ENCODE results near the gene CRISP2. TPM values are rescaled to one million over a fixed set of nuclear protein-coding genes. Genes with fewer than 3 reads are reported as not detected.

The CRISP2 gene
- under 1 TPM in 2 of 4 donors, not detected in 2; 0.57 to 0.76 TPM for total RNA-seq

DNA sequence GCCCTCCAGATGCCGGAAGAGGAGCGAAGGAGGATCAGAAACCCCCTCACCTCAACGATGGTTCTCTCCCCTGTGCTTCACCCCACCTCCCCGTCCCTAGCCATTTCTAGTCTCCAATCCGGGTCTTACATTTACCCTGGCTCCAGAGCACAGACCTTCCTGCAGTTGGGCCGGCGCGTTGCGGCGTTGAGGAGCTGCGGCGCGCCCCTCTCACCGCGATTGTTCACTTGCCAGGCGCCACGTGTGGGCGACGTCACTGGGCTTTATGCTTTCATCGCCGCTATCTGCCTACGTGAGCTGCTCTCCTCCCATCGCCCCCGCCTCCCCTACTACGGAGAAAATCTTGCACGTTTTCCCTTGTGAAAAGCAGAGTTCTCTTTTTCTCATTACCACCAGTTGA is at the start of gene CRISP2:
CRISP2 (minus strand) TSS at position 198 of the 400 bp plus-strand sequence. CDS start 4,347 bp downstream, outside the sequence.
- no peak within 1 kb of the TSS for H3K27ac ChIP-seq
- H3K27me3 ChIP-seq, result no peaks in the 10 kb centered on the region
- TF ChIP-seq POLR2A (IDR thresholded peaks at IDR 0.05), result no peak
- TF ChIP-seq CTCF (IDR thresholded peaks at IDR 0.05), result no peak
- WGBS, 2 donors, result 30 to 53% methylated on average over 20 to 24 of the region's 26 CpGs
- H3K4me3 ChIP-seq, result no peak within 1 kb of the TSS
- no peak for DNase-seq
- no peaks in the 10 kb centered on the region for H3K36me3 ChIP-seq
- no peaks in the 10 kb centered on the region for H3K9me3 ChIP-seq
- intact Hi-C loops (cut with DNase I), result no loop called here
- H3K4me1 ChIP-seq, result no peaks in the 10 kb centered on the region

DNA sequence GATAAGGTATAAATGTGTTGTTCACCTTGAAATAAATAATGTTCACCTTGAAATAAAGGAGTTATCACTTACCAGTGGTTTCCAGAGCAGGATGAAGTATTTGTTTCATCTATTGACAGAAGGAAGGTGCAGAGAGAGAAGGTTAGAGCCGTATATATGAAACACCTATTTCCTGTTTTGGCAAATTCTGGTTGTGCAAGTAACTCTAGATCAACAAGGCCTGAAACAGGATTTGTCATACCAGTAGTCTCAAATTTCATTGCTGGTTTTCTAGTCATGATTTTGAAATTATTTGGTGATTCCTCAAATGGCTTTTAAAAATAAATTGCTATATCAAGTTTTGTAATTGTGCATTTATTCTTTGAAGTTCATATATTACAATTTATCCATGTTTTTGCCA is 30.9 kb upstream of the CRISP2 start, which contains the start of gene CRISP3:
CRISP3 (minus strand) TSS at position 130 of the 400 bp plus-strand sequence; CDS start at position 109, 21 bp downstream.
- Histone ChIP-seq H3K27me3 (no peaks in the 10 kb centered on the region), H3K36me3 (no peaks in the 10 kb centered on the region), H3K4me1 (no peaks in the 10 kb centered on the region), H3K27ac (no peak within 1 kb of the TSS), H3K9me3 (no peaks in the 10 kb centered on the region), H3K4me3 (peak within 1 kb of the TSS in 2 of 4 donors; percentile 4 to 17)
- 8 to 17% methylated on average over 1 of the region's 1 CpG for WGBS, 2 donors
- intact Hi-C loops (cut with DNase I), result no loop called here
- no peak for DNase-seq
- TF ChIP-seq CTCF (IDR thresholded peaks at IDR 0.05) (no peak), POLR2A (IDR thresholded peaks at IDR 0.05) (no peak)

DNA sequence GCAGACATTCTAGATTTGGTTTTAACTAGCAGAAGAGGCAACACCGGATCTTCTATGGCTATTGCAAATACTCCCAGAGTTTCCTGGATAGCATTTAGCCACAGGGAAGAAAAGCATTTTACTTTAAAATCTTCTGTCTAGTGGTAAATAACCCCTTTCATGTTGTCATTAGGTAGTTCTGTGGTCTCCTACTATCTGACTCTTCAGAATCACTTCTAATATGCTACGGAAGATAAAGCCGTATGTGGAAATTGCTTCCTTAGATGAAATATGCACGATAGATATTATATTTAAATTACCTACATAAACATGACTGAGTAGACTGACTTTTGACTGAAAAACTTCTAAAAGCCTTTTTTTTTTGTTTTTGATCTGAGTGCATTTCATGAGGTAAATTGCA is 30.1 kb upstream of the CRISP2 start:
- WGBS, 2 donors, result 79 to 85% methylated on average over 4 of the region's 4 CpGs
- Histone ChIP-seq H3K4me3 (peak overlapping the region in 2 of 4 donors; percentile 4 to 17), H3K27me3 (no peaks in the 10 kb centered on the region), H3K9me3 (no peaks in the 10 kb centered on the region), H3K36me3 (no peaks in the 10 kb centered on the region), H3K4me1 (no peaks in the 10 kb centered on the region), H3K27ac (no peak overlapping the region)
- no peak for DNase-seq
- intact Hi-C loops (cut with DNase I), result no loop called here
- TF ChIP-seq CTCF (IDR thresholded peaks at IDR 0.05), result no peak

- Histone ChIP-seq H3K27me3 (no peaks in the 10 kb centered on the region), H3K4me1 (no peaks in the 10 kb centered on the region), H3K27ac (no peak overlapping the region), H3K9me3 (no peaks in the 10 kb centered on the region), H3K4me3 (no peak overlapping the region), H3K36me3 (no peaks in the 10 kb centered on the region)
- no peak for TF ChIP-seq CTCF (IDR thresholded peaks at IDR 0.05)
- no peak for TF ChIP-seq POLR2A (IDR thresholded peaks at IDR 0.05)
- 73 to 84% methylated on average over 2 of the region's 2 CpGs for WGBS, 2 donors
- DNase-seq, result no peak
- intact Hi-C loops (cut with DNase I), result no loop called here
Observed at GRCh38 chr6:49739423-49739822, 26.1 kb upstream of the CRISP2 start.

DNA sequence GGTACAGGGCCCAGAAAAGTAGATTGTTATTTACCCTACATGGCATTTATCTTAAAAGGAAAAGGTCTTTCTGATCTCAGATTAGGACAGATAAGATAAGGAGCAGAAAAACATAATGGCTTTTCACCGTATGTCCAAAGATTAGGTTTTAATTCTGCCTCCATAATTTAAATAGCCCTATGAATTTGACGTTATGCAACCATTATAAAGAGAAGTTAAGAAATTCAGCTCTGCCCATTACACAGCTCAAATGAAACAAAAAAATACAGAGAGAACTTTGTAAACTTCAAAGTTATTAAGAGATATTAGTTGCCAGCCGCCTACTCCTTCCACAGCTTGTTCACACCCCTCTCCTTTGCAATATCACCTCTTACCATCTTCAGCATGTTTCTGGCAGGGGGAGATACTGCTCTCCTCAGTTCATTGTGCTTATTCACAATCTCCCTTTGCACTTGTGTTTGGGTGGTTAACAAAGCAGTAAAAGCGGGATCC is 22.7 kb upstream of the CRISP2 start:
- H3K4me3 ChIP-seq, result no peak overlapping the region
- 58 to 65% methylated on average over 4 of the region's 4 CpGs for WGBS, 2 donors
- no peaks in the 10 kb centered on the region for H3K4me1 ChIP-seq
- intact Hi-C loops (cut with DNase I), result no loop called here
- H3K27ac ChIP-seq, result no peak overlapping the region
- H3K27me3 ChIP-seq, result no peaks in the 10 kb centered on the region
- no peaks in the 10 kb centered on the region for H3K36me3 ChIP-seq
- TF ChIP-seq CTCF (IDR thresholded peaks at IDR 0.05), result no peak
- TF ChIP-seq POLR2A (IDR thresholded peaks at IDR 0.05), result no peak
- DNase-seq, result no peak
- no peaks in the 10 kb centered on the region for H3K9me3 ChIP-seq
